ENCODE measurements around the gene PFKFB3. TPM values are rescaled to one million over a fixed set of nuclear protein-coding genes. Genes with fewer than 3 reads are reported as not detected.

The PFKFB3 gene
- total RNA-seq, 1 experiment from 2014 or later: 43.6 TPM

DNA sequence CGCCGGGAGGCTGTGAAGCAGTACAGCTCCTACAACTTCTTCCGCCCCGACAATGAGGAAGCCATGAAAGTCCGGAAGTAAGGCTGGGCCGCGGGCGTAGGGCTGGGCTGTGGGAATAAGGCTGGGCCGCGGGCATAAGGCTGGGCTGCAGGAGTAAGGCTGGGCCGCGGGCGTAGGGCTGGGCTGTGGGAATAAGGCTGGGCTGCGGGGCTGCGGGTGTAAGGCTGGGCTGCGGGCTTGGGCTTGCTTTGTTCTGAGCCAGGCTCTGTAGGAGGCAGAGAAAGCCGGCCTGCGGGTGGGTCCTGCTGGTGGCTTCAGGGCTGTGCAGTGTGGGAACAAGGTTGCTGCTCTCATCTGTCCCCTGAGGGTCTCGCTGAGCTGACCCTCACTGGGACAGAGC, 12.5 kb downstream of the PFKFB3 start:
- Histone ChIP-seq H3K79me2 (ENCODE audit: low read length) (peaks cover 28% of the 10 kb centered on the region), H3K9me3 (ENCODE audit: low read length) (no peaks in the 10 kb centered on the region), H3K27ac (ENCODE audit: low read length) (no peak overlapping the region), H3K4me2 (ENCODE audit: low read depth, low read length, poor library complexity, severe bottlenecking) (no peak overlapping the region), H3K4me3 (ENCODE audit: low read length) (no peak overlapping the region), H3K4me1 (ENCODE audit: low read length) (no peaks in the 10 kb centered on the region), H3K36me3 (ENCODE audit: insufficient read depth, low read length) (0 out of 2 replicates have a peak, but pooled peaks cover 4% of the 10 kb centered on the region), H3K9me2 (replicated peaks; ENCODE audit: insufficient read depth, low read length) (no peaks in the 10 kb centered on the region), H4K20me1 (ENCODE audit: insufficient read depth, low read depth, low read length) (peaks cover 23% of the 10 kb centered on the region; the same call in 1 of the 2 replicates), H2AFZ (ENCODE audit: low read length) (no peak overlapping the region), H3K9ac (ENCODE audit: low read length) (no peak overlapping the region), H3K27me3 (ENCODE audit: low read length) (no peaks in the 10 kb centered on the region)
- DNase-seq: no peak

DNA sequence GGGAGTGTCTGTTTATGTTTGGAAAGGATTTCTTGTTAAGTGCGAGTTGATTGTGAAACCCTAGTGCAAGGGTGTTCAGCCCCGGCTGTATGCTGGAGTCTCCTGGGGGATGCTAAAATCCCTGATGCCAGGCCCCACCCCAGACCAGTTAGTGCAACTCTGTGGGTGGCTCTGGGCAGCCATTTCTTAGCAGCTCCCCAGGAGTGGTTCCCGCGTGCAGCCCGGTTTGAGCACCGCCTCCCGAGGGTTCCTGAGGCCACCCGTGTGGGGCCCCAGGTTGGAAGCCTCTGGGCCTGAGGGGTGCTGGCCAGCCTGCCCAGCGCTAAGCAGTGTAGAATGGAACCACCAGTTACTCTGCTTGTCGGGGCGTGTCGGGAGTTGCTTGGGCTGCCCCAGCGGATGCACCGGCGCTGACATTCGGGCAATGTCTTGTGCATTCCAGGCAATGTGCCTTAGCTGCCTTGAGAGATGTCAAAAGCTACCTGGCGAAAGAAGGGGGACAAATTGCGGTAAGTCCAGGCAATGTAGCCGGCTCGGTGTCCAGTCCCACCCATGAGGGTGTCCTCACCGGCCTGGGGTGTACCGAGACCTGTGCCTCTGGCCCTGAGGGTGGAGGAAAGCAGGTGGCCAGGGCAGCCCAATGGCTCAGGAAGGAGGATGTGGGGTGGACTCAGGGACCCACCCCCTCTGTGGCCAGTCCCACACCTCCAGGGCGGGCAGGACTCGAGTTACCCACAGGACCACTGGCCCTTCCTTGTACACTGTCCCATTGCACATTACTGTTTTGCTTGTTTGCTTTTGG, 13.2 kb downstream of the PFKFB3 start:
- no peaks in the 10 kb centered on the region for H3K9me3 ChIP-seq (ENCODE audit: low read length)
- no peak overlapping the region for H3K27ac ChIP-seq (ENCODE audit: low read length)
- H3K4me2 ChIP-seq (ENCODE audit: low read depth, low read length, poor library complexity, severe bottlenecking): no peak overlapping the region
- H3K9me2 ChIP-seq (replicated peaks; ENCODE audit: insufficient read depth, low read length): no peaks in the 10 kb centered on the region
- no peaks in the 10 kb centered on the region for H3K4me1 ChIP-seq (ENCODE audit: low read length)
- no peak overlapping the region for H2AFZ ChIP-seq (ENCODE audit: low read length)
- H3K27me3 ChIP-seq (ENCODE audit: low read length): no peaks in the 10 kb centered on the region
- H4K20me1 ChIP-seq (ENCODE audit: insufficient read depth, low read depth, low read length): peaks cover 22% of the 10 kb centered on the region; the same call in 1 of the 2 replicates
- H3K9ac ChIP-seq (ENCODE audit: low read length): no peak overlapping the region
- H3K36me3 ChIP-seq (ENCODE audit: insufficient read depth, low read length): 0 out of 2 replicates have a peak, but pooled peaks cover 4% of the 10 kb centered on the region
- H3K79me2 ChIP-seq (ENCODE audit: low read length): peaks cover 27% of the 10 kb centered on the region
- no peak for DNase-seq
- H3K4me3 ChIP-seq (ENCODE audit: low read length): no peak overlapping the region

DNA sequence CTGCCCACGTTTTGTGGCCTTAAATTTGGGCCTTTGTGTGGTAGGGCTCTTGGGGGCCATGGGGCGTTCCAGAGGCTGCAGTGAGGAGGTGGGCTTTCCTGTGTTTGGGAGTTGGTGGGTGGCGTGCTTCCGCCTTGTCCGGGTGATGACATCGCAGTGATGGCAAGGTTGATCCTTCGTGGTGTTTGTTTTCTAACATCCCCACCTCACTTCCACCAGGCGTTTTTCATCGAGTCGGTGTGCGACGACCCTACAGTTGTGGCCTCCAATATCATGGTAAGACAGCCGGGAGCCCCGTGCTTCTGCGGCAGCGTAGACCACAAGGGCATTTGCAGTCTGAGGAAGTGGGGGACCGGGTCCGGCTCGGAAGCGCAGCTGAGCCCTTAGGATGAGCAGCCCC, 14.2 kb downstream of the PFKFB3 start:
- 0 out of 2 replicates have a peak, but pooled peaks cover 4% of the 10 kb centered on the region for H3K36me3 ChIP-seq (ENCODE audit: insufficient read depth, low read length)
- no peak overlapping the region for H3K27ac ChIP-seq (ENCODE audit: low read length)
- H3K9me2 ChIP-seq (replicated peaks; ENCODE audit: insufficient read depth, low read length): no peaks in the 10 kb centered on the region
- no peak for DNase-seq
- H4K20me1 ChIP-seq (ENCODE audit: insufficient read depth, low read depth, low read length): peaks cover 12% of the 10 kb centered on the region; the same call in 1 of the 2 replicates
- peaks cover 16% of the 10 kb centered on the region for H3K79me2 ChIP-seq (ENCODE audit: low read length)
- no peak overlapping the region for H2AFZ ChIP-seq (ENCODE audit: low read length)
- H3K4me2 ChIP-seq (ENCODE audit: low read depth, low read length, poor library complexity, severe bottlenecking): no peak overlapping the region
- no peaks in the 10 kb centered on the region for H3K27me3 ChIP-seq (ENCODE audit: low read length)
- H3K9ac ChIP-seq (ENCODE audit: low read length): no peak overlapping the region
- no peaks in the 10 kb centered on the region for H3K4me1 ChIP-seq (ENCODE audit: low read length)
- H3K4me3 ChIP-seq (ENCODE audit: low read length): no peak overlapping the region
- H3K9me3 ChIP-seq (ENCODE audit: low read length): no peaks in the 10 kb centered on the region

DNA sequence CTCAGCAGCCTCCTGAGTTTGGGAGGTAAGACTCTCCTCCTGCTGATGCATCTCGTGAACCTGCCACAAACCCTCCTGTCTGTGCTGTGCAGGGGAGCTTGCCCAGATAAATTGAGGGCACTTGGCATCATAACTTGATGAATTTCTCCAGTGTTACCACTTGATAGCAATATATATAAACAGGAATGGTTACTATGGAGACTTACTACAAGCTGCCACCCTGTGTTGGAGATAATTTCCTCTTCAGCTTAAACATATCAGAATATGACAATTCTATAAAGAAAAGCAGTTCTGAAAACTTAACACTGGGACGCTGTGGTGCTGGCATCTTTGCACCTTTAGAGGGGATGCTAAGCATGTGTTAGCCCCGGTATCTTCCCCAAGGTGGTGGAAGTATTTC, 14.9 kb downstream of the PFKFB3 start:
- H3K4me1 ChIP-seq (ENCODE audit: low read length): no peaks in the 10 kb centered on the region
- no peaks in the 10 kb centered on the region for H3K9me3 ChIP-seq (ENCODE audit: low read length)
- H3K9ac ChIP-seq (ENCODE audit: low read length): no peak overlapping the region
- H3K79me2 ChIP-seq (ENCODE audit: low read length): peaks cover 9% of the 10 kb centered on the region; the same call in 1 of the 2 replicates
- H3K27ac ChIP-seq (ENCODE audit: low read length): no peak overlapping the region
- H3K36me3 ChIP-seq (ENCODE audit: insufficient read depth, low read length): 0 out of 2 replicates have a peak, but pooled peaks cover 4% of the 10 kb centered on the region
- no peaks in the 10 kb centered on the region for H3K27me3 ChIP-seq (ENCODE audit: low read length)
- H3K4me3 ChIP-seq (ENCODE audit: low read length): no peak overlapping the region
- no peak for DNase-seq
- no peak overlapping the region for H3K4me2 ChIP-seq (ENCODE audit: low read depth, low read length, poor library complexity, severe bottlenecking)
- peaks cover 7% of the 10 kb centered on the region; the same call in 1 of the 2 replicates for H4K20me1 ChIP-seq (ENCODE audit: insufficient read depth, low read depth, low read length)
- H3K9me2 ChIP-seq (replicated peaks; ENCODE audit: insufficient read depth, low read length): no peaks in the 10 kb centered on the region
- H2AFZ ChIP-seq (ENCODE audit: low read length): no peak overlapping the region

DNA sequence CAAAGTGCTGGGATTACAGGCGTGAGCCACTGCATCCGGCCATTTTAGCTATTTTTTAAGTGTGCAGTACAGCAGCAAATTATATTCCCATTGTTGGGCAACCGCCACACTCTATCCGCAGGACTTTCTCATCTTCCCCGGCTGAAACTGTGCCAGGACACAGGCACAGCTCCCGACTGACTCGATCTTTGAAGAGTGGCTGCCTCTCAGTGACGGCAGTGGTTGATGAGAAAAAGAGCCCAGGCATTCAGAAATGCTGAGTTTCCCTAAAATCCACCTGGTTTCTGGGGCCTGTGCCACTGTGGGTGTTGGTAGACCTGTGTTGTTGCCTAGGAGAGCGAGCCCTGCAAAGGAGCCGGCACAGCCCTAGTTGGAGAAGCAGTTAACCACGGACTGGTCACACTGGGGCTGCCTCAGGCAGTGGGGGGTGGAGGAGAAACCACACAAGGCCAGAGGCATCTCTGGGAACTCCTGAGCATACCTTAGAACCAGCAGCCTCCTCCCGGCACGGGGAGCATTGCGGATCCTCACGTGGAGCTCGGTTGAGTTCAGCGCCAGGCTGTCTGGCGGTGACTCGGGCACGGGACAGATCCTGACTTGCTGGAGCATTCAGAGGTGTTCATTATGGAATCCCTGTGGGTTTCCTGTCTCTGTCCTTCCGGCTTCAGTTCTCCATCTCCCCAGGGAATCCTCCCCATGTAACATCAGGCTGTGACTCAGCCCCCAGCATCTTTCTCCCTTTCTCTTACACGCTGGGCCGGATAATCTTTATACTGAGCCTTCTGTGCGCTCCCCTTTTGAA, 16.2 kb downstream of the PFKFB3 start:
- Histone ChIP-seq H3K27me3 (ENCODE audit: low read length) (no peaks in the 10 kb centered on the region), H4K20me1 (ENCODE audit: insufficient read depth, low read depth, low read length) (peaks cover 3% of the 10 kb centered on the region; the same call in 1 of the 2 replicates), H3K79me2 (ENCODE audit: low read length) (no peaks in the 10 kb centered on the region), H3K27ac (ENCODE audit: low read length) (no peak overlapping the region), H3K4me1 (ENCODE audit: low read length) (no peaks in the 10 kb centered on the region), H3K4me3 (ENCODE audit: low read length) (no peak overlapping the region), H3K9me3 (ENCODE audit: low read length) (no peaks in the 10 kb centered on the region), H3K4me2 (ENCODE audit: low read depth, low read length, poor library complexity, severe bottlenecking) (no peak overlapping the region), H3K9ac (ENCODE audit: low read length) (no peak overlapping the region), H3K9me2 (replicated peaks; ENCODE audit: insufficient read depth, low read length) (no peaks in the 10 kb centered on the region), H2AFZ (ENCODE audit: low read length) (no peak overlapping the region), H3K36me3 (ENCODE audit: insufficient read depth, low read length) (0 out of 2 replicates have a peak, but pooled peaks cover 9% of the 10 kb centered on the region)
- no peak for DNase-seq

DNA sequence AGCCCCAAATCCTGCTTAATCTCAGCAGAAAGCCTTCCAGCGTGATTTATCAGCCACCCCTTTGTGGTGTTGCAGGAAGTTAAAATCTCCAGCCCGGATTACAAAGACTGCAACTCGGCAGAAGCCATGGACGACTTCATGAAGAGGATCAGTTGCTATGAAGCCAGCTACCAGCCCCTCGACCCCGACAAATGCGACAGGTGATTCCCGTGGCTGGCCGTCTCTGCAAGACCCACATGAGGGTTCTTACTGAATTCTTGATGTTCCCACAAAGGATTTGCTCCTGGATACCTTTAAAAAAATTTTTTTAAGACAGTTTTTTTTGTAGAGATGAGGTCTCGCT, 16.7 kb downstream of the PFKFB3 start:
- H3K79me2 ChIP-seq (ENCODE audit: low read length): no peaks in the 10 kb centered on the region
- H4K20me1 ChIP-seq (ENCODE audit: insufficient read depth, low read depth, low read length): peaks cover 3% of the 10 kb centered on the region; the same call in 1 of the 2 replicates
- no peak overlapping the region for H3K4me2 ChIP-seq (ENCODE audit: low read depth, low read length, poor library complexity, severe bottlenecking)
- no peaks in the 10 kb centered on the region for H3K9me3 ChIP-seq (ENCODE audit: low read length)
- 0 out of 2 replicates have a peak, but pooled peaks cover 11% of the 10 kb centered on the region for H3K36me3 ChIP-seq (ENCODE audit: insufficient read depth, low read length)
- no peaks in the 10 kb centered on the region for H3K4me1 ChIP-seq (ENCODE audit: low read length)
- H3K27me3 ChIP-seq (ENCODE audit: low read length): no peaks in the 10 kb centered on the region
- H2AFZ ChIP-seq (ENCODE audit: low read length): no peak overlapping the region
- H3K4me3 ChIP-seq (ENCODE audit: low read length): no peak overlapping the region
- no peak overlapping the region for H3K9ac ChIP-seq (ENCODE audit: low read length)
- H3K27ac ChIP-seq (ENCODE audit: low read length): no peak overlapping the region
- H3K9me2 ChIP-seq (replicated peaks; ENCODE audit: insufficient read depth, low read length): no peaks in the 10 kb centered on the region
- DNase-seq: no peak

DNA sequence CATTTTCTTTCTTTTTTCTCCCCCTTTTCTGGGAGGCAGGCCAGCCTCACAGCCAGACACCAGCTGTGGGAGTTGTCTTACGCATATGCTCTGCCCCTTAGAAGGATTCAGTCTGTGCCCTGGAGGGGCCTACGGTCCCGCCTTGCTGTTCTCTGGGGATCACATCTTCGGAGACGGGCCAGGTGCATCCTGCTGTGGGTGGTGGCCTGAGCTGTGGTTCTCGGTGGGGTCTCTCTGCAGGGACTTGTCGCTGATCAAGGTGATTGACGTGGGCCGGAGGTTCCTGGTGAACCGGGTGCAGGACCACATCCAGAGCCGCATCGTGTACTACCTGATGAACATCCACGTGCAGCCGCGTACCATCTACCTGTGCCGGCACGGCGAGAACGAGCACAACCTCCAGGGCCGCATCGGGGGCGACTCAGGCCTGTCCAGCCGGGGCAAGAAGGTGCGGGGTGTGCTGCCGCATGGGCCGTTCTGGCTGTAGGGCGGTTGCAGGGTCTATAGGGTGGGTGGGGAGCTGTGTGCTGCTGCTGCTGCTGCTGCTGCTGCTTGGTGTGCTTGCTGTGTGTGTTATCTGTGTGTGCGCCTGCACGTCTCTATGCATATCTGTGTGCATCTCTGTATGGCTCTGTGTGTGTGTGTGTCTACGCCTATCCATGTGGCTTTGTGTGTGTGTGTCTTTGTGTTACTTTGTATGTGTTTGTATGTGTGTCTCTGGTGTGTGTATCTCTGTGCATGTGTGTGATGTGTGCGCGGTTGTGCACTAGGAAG, 17.9 kb downstream of the PFKFB3 start:
- Histone ChIP-seq H3K4me1 (ENCODE audit: low read length) (no peaks in the 10 kb centered on the region), H4K20me1 (ENCODE audit: insufficient read depth, low read depth, low read length) (no peaks in the 10 kb centered on the region; the same call in 1 of the 2 replicates), H3K9me3 (ENCODE audit: low read length) (no peaks in the 10 kb centered on the region), H3K79me2 (ENCODE audit: low read length) (no peaks in the 10 kb centered on the region), H3K4me2 (ENCODE audit: low read depth, low read length, poor library complexity, severe bottlenecking) (no peak overlapping the region), H3K4me3 (ENCODE audit: low read length) (no peak overlapping the region), H3K27ac (ENCODE audit: low read length) (no peak overlapping the region), H3K9ac (ENCODE audit: low read length) (no peak overlapping the region), H3K9me2 (replicated peaks; ENCODE audit: insufficient read depth, low read length) (no peaks in the 10 kb centered on the region), H2AFZ (ENCODE audit: low read length) (no peak overlapping the region), H3K27me3 (ENCODE audit: low read length) (no peaks in the 10 kb centered on the region), H3K36me3 (ENCODE audit: insufficient read depth, low read length) (peaks cover 11% of the 10 kb centered on the region; the same call in 1 of the 2 replicates)
- DNase-seq: peak; percentile 28

All from Karpas-422 (cell line).